ENCODE measurements around the gene GPRC5B.

Gene GPRC5B

DNA sequence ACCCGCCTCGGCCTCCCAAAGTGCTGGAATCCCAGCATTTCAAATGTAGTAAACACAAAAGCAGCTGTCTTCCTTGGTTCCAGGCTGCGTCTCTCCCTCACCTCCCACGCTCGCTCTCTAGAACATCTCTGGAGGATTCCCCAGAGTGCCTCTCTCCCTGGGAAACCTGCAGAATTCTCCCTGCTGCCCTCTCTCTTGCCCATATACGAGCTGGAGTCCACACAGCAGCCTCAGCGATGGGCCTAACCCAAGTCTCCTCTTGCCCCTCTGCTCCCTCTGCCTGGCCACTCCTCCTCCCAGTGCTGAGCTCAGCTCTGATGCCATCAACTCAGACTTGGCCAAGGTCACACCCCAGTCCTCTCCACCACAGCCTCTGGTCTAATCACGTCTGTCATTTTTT is 10.6 kb downstream of the GPRC5B start:
- no peak for FAIRE-seq
- DNase-seq (ENCODE audit: insufficient read length, low spot score) = no peak

DNA sequence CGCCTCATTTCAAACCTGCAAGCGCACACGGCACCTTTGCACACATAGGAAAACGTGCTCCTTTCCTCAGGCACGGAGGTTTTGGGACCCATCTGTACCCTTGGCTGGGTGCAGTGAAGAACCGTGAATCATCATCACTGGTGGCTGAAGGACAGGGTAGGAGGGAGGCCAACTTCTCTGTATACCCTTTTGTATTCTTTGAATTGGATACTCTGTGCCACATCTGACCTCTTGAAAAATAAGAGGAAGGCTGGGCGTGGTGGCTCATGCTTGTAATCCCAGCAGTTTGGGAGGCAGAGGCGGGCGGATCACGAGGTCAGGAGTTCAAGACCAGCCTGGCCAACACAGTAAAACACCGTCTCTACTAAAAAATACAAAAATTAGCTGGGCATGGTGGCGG is 11.7 kb downstream of the GPRC5B start:
- FAIRE-seq = no peak
- no peak for DNase-seq (ENCODE audit: insufficient read length, low spot score)

DNA sequence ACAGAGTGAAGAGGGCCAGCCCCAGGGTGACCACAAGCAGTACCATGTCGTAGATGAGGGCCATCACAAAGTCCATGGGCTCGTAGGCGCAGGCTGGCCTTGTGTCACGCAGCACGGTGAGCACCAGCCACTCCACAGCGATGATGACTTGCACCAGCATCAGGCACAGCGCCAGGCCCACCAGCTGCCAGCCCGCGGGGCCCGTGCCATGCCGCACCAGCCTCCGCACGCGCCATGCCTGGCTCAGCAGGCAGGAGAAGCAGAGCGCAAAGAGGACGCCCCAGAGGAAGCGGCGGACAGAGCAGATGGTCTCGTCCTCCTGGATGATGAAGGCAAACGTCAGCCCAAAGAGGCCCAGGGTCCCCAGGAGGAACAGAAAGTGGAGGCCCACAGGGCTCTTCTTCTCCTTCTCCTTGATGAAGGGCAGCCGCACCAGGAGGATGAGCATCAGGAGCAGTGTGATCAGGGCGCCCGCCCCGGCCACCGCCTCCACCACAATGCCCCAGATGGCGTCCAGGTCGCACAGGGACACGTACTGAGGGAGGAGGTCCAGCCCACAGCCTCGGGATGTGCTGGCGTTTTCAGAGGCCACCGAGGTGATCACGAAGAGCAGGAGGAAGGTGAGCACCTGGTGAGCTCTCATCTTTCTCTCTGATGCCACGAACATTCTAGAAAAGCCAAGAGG is 12.3 kb downstream of the GPRC5B start:
- FAIRE-seq (no peak), DNase-seq (ENCODE audit: insufficient read length, low spot score) (no peak)

DNA sequence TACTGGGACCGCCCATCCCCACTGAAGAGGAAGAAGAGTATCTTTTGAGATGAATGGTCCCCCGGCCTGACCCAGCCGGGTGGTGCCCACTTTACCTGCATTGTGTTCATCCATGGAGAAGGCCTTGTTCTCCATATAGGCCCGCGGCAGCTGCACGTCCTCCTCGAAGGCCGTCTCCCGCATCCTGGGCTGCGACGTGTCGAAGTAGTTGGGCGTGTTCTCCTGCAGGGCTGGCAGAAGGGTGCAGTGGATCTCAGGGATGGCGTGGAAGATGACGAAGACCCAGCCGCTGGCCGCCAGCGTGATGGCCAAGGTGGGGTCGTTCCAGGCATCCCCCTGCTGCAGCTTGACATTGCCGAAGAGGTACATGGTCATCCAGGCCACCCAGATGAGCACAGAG is 12.9 kb downstream of the GPRC5B start:
- FAIRE-seq (no peak), DNase-seq (ENCODE audit: insufficient read length, low spot score) (no peak)

DNA sequence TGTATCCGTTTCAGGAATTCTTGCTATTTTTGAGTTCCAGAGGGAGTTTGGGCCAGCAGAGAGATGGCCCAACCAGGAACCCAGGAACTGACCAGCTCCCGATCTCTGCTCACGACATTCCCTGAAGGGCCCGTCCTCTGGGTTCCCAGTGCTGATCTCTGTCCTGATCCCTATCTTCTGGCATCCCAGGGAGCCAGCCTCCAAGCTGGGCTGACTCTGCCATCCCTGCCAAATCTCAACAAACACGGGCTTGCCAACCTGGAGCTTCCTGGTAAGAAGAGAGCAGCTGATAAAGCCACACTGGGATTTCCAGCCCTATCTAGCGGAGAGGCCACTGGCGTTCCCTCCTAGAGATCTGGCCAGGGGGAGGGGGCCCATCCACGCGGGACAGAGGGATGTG is 16.2 kb downstream of the GPRC5B start:
- DNase-seq (ENCODE audit: insufficient read length, low spot score) = no peak
- FAIRE-seq = no peak

DNA sequence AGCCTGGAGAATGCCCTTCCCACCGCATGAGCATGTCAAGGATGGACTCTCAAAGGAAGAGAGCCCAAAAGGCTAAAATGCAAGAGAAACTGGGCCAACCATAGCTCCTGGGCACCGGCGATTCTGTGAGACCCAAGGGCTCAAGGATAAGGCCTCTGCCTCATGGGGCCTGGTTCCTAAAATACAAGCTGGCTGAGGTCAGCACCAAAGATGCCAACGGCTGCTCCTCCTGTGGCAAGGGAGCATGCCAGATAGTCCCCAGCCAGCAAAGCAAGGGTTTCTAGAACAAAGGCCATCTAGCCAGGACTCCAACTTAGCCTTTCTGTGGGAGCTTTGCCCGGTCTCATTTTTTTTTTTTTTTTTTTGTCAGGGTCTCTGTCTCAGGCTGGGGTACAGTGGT is 20.1 kb downstream of the GPRC5B start:
- DNase-seq (ENCODE audit: insufficient read length, low spot score) (no peak), FAIRE-seq (no peak)

DNA sequence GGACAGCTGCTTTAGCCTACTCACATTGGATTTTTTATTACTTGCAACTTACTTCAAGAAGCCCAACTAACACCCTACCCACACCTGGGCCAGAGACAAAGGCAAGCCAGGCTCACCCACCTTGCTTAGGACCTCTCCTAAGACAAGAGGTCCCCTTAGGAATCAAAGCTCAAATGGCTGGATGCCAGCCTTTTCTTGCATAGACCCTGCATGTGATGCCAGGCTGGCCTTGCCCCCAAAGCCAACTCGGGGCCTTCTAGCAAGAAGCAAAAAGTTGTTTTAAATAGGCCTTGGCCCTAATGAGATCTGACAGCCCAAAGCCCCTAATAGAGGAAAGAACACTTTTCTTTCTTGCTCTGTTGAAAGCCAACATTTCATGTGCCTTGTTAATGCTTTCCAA is 20.7 kb downstream of the GPRC5B start:
- FAIRE-seq (no peak), DNase-seq (ENCODE audit: insufficient read length, low spot score) (no peak)

DNA sequence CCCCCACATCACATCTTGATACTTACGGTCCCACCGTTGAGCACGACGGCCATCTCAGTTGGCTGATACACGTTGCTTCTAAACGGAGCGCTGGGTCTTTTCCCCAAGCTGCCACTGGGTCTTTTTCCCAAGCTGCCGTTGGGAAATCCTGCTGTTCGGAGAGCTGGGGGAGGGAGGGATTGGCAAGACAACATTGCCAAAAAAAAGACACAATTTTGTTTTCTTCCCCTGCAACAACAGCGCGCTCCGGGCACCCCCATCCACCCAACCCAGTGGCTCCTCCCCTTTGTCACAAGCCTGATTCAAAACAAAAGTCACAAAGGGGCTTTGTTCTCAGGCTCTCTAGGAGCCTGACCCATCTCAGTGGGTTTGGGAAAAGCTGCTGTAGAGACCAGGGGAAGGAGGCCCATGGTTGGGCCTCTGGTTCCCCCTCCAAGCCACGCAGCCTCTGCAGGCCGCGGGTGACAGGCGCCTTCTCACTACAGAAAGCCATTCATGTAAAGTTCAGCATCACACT is 22.8 kb downstream of the GPRC5B start:
- DNase-seq (ENCODE audit: insufficient read length, low spot score) (no peak), FAIRE-seq (no peak)

DNA sequence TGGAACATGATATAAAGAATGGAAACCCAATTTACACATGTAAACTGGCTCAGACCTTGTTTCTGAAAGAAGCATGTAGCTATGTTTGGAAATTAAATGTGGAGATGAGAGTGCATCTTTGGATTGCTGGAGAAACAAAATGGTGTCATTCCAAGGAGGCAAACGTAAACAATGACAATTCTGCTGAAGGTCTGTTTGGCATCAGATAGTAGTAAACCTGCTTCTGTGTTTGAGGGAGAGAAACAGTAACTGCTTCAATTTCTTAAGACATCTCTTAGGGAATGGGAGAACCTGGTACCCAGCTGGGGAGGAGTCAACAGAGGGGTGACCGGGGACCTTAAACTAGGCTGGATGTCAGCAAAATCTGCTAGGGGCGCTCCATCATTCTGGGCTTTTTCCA is 23.5 kb downstream of the GPRC5B start:
- no peak for DNase-seq (ENCODE audit: insufficient read length, low spot score)
- no peak for FAIRE-seq

DNA sequence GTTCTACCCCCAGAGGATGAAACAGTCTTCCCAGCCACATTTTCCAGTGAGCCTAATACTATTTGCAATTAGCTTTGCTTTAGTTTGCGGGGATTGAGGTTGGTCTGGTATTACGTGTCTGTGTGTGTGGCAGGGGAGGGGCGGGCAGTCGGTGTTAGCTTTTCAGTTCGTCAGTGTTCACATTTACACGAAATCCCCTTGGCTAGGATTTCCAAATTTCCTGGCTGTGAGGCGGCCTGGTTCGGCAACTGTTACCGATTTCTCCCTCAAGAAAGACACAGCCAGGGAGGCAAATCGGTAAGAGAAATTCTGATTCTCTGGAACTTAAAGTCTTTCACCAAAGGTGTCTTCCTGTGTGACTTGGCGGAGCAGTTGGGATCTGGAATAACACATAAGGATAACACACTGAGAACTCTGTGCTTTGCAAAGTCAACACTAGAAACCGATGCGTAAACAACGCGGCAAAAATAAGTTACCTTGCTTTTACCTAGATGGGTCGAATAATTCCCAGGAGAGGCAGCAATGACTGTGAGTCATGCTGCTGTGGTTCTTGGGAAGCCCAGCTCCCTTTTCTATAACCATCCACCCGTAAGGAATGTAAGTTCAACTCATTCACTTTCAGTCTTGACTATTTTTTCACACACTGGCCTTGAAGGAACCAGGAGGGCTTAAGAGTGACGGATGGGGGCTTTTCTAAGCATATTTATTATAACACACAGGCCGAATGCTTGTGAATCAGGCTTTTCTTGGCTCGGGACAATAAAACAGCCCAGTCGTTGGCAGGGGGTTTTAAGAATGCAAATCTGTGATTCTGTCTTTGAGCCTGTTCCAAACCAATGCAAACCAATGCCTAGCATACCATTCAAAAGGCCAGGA is 24.2 kb downstream of the GPRC5B start:
- no peak for DNase-seq (ENCODE audit: insufficient read length, low spot score)
- FAIRE-seq = no peak

DNA sequence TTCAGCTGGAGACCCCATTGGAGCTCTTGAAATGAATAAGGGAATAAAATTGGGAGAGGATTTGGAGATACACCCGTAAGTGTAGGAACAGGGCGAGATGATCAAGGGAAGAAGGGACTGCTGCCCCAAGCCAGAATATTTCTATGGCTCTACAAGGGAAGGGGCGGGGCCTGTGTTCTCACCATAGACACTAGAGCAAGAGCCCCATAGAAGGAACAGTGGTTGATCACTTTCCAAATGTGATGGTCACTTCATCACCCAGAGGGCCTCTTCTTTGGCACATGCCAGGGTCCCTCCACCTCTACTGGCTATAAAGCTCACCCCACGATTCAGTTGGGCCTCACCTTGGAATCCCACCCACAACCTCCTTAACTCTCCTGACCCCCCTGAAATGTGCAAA is 25.0 kb downstream of the GPRC5B start:
- FAIRE-seq = no peak
- no peak for DNase-seq (ENCODE audit: insufficient read length, low spot score)

DNA sequence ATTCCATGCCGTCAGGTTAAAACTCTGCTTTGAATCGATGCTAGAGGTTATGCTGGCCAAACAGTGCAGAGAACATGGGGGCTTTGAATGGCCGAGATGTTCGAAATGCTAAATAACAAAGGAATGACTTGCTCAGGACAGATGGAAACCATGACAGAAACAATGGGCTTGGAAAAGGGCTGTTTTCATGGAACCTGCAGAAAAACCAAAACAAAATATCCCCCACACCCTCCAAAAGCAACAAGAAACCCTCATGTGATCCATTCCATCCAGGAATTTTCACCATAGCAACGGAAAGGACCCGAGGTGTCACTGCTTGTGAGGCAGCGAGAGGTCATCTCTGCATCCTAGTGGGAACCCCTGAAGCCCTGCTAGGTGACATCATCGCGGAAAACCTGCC is 25.5 kb downstream of the GPRC5B start:
- no peak for FAIRE-seq
- DNase-seq (ENCODE audit: insufficient read length, low spot score) = no peak

DNA sequence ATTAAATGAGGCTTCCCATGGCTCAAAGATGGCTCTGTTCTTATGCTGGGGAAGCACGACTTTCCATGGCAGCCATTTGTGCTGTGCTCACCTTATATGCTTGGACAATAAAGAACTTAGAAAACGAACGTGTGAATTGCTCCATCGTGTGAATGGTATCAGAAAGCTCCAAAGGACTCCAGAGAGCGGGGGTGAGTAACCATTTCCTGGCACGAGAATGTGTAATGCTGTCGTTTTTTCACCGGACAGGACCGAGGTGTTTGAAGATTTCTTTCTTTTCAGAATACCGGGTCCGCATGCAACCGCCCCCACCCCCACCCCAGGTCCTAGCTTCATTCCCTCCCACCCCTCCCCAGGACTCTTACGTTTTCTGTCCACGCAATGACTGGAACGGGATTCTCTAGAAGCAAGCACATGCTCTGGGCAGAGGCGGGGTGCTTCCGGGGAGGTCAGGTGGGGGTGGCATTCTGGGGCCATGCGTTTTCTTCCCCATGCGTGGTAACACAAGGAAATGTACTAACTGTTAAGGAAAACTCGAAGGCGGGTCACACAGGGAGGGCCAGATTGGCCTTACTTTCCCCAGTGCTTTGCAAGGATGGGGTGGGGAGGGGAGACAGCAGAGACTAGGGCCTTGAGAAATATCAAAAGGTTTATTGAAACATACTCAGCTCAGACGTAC is 26.2 kb downstream of the GPRC5B start:
- DNase-seq (ENCODE audit: insufficient read length, low spot score) (no peak), FAIRE-seq (no peak)

DNA sequence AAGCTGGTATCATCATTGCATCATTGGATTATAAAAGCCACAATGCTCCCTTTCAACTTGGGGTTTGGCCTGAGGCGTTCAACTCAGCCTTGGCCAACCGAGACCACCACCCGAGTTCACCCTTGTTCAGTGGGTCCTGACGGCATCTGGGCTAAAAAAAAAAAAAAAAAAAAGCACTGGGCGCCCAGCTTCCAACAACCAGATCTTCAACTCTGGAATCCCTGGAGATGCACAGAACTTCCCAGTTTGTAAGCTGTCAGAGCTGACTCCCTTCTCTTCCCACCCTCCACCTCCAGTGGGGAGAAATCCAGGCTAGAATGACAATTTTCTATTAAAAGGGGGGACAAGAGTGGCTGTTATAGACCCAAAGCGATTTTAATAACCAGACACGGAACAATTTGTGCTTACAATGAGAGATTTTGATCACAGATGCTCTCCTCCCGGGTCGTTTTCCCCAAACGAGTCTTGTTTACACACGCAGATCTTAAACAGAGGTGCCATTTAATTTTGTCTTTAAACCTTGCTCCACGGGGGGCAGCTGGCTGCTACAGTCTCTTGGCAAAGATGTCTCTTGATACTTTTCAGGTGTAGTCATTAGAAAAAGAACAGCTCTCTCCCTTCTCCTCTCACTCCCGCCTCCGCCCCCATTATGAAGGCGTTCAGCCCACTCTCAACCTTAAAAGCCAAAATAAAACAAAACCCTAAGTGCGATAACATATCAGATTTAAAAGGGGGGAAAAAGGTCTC is 26.9 kb downstream of the GPRC5B start:
- FAIRE-seq (no peak), DNase-seq (ENCODE audit: insufficient read length, low spot score) (no peak)

DNA sequence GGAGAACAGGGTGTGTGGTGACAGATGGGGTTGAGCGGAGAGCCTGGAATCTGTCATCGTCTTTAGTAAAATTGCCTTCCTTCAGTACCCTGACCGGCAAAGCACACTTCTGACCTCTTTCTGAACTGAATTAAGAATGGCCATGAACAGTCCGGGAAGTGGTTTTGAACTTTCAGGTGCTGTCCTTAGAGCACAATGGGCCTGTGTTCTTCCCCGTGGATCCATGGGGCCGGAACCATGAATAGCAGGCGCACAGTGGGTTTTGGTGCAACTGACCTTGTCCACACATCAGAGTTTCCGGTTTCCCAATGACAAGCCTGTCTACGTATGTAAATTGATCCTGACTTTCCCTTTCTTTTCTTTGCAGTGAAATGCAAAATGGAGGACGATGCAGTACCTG is 28.5 kb downstream of the GPRC5B start:
- no peak for DNase-seq (ENCODE audit: insufficient read length, low spot score)
- no peak for FAIRE-seq

DNA sequence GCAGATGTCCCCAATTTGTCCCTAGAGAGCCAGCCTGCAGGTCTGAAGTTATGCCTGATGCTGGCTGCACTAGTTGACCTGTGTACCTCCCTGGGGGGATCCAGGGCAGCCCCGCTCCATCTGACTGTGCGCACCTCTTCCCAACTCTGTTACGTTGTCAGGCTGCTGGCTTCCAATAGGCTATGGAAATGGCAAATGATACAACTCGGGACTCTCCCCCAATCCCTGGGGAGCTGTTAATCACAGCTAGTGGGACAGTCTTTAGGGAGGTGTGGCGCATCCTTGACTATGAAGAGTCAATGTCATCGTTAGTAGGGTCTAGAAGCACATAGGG is 30.1 kb downstream of the GPRC5B start:
- FAIRE-seq (no peak), DNase-seq (ENCODE audit: insufficient read length, low spot score) (no peak)

DNA sequence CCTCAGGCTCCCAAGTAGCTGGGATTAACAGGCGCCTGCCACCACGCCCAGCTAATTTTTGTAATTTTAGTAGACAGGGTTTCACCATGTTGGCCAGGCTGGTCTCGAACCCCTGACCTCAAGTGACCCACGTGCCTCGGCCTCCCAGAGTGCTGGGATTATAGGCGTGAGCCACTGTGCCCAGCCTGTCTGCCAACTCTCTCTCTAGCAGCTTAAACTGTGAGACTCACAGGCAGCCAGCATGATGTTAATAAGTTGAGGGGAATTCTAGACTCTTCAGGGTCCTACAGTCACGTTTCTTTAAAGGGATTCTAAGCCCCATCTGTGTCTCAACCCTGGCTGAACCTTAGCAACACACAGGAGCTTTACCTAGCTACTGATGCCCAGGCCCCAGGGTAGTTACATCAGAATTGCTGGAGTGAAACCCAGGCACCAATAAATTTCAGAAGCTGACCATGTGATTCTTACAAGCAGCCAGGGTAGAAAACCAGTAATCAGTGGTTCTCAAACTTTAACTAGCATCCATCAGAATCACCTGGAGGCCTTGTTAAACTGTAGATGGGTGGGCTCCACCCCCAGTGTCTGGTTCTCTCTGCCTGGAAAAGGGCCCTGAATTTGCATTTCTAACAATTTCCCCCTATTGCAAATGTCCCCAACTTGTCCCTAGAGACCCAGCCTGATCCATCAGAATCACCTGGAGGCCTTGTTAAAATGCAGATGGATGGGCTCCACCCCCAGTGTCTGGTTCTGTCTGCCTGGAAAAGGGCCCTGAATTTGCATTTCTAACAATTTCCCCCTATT is 30.7 kb downstream of the GPRC5B start:
- FAIRE-seq (no peak), DNase-seq (ENCODE audit: insufficient read length, low spot score) (no peak)

DNA sequence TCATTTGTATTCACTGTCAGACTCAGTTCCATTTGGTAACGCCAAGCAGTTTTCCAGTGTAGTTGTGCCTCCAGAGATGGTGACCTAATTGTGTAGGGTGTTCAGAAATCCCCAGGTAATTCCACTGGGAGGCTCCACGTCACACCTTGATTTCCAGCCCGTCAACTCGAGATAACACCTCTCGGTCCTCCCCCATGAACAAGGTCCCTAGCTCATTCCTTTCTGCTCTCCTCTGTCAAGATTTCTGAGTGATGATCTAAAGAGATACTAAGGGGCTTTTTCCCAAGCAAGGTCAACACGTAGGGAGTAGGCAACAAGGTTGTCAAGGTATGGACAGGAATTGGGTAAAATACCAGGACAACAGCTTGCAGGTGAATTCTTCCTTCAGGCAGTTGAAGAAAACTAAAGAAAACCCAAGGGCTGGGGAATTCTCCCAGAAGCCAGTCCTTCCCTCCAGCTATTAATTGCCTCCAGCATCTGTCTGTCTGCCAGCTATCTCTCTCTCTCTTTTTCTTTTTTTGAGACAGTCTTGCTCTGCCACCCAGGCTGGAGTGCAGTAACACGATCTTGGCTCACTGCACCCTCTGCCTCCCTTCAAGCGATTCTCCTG is 31.4 kb downstream of the GPRC5B start:
- no peak for FAIRE-seq

DNA sequence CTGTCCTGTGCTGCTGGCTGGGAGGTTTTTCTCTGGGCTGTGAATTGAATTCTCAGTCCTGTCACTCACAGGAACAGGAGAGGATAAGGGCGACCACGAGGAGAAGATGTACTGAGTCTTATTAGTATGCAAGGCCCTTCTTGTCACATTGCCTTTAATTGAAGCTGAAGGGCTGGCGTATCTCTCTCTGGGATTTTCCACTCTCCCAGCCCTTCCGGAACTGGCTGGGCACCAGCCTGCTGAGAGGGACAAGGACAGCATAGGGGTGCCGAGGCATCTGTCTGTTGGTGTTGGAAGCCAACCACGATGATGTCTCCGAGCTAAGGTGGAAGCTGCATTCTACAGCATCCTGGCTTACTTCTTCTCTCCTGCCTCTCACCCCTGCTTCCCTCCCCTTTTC is 33.2 kb downstream of the GPRC5B start:
- FAIRE-seq (no peak), DNase-seq (ENCODE audit: insufficient read length, low spot score) (no peak)

More for the DNA sequence above, 31.4 kb downstream of the GPRC5B start:
- no peak for DNase-seq (ENCODE audit: insufficient read length, low spot score)
